NCI-H2196 (cell line): ENCODE data around the gene GAB1.

Experiments
- DNase-seq: peaks from one replicate; lab custom pipeline; 2025; ENCODE audit not compliant: unreplicated experiment; lab: John Stamatoyannopoulos, UW

The GAB1 gene

DNA sequence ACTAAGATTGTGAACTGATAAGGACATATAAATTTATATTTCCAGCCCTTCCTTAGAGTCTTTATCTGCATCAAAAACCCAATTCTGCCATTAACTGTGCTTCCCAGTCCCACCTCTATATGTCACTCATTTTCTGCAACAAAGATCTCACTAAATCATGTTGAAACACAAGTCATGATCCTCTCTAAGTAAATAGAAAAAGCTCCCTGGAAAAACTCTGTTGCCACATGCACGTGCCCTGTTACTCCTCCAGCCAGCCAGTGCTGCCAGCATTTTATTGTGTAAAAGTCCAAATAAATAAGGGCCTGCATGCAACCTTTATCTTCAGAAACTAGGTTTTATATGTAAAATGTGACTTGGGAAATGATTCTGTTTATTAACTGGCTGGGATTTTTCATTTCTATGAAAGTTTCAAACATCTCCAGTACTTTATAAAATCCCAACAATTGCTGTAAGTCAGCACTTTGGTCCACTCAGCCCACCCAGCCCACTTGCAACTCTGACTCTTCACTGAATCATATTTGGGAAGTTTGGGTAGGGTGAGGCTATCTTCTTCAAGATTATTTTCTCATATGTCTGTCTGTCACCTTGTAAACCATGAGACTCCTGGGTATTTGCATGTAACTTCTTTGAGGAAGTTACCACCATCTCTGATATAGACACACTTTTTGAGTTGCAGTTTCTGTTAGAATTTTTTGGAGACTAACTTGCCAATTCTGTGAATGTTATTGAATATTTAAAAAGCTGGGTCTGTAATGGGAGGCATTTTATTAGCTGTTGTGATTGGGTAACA lies 136.9 kb downstream of the GAB1 start:
- DNase-seq: no peak

DNA sequence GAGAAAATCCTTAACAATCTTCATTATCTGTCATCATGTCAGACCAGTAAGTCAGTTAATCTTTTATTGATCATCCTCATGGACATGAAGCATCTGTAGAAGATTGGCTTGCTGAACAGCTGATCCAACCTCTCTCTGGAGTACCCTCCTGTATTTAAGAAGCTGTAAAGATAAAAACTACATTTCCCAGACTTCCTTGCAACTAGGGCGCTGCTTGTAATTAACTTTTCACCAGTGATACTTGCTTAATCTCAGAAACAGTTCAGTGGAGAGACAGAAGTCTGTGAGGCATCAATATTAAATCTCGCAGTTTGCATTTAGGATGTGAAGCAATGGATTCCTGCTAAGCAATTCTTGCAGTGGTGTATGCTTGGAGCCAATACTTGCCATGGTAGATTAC lies 140.8 kb downstream of the GAB1 start:
- no peak for DNase-seq

- DNase-seq: no peak
Observed at GRCh38 chr4:143481361-143481760, 144.7 kb downstream of the GAB1 start.

- no peak for DNase-seq
Observed at GRCh38 chr4:143482840-143483239, 146.2 kb downstream of the GAB1 start.

DNA sequence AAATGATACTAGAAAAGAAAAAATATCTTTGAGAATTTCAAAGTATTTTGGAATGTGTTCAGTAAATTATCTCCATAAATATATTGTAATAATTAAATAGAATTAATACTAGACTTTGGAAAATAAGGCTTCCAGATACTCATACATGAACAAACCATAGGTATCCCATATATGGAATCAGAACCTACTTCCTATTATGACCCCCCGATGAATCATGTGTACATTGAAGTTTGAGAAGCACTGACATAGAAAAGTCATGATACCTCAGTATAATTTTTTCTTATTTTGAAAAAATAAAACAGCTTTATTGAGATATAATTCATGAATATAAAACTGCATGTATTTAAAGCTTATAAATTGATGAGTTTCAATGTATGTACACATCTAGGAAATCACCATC lies 149.6 kb downstream of the GAB1 start:
- DNase-seq: no peak

DNA sequence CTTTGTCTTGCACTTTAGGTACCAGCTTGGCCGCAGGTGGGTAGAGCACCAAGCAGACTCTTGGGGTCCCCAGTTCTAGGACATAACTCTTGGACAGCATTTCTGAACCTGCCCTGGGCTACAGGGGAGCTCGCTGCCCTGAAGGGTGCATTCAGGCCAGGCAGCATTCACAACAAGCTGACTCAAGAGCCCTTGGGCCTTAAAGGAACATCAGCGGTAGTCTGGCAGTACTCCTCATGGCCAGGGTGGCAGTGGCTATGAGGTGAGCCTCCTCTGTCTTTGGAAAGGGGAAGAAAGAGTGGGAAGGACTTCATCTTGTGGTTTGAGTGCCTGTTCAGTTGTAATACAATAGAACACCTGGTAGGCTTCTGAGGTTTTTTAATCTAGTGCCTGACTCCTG lies 152.0 kb downstream of the GAB1 start:
- no peak for DNase-seq

GRCh38 chr4:143489106-143489505 lies 152.4 kb downstream of the GAB1 start:
- DNase-seq: no peak

DNA sequence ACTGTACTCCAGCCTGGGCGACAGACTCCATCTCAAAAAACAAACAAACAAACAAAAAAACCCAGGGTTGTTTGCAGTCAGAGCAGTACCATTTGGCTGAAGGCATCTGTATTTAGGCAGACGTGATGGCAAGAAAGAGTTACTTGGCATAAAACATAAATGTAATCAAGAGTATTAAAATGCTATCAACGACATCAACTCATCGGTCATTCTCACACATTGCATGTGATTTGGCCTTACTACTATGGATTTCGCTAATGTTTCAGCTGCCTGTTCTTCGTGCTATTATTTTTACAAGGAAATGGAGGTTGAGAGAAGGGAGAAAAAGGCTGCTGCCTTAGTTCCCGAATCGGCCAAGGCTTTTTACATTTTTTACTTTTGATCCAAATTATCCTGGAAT lies 161.3 kb downstream of the GAB1 start:
- DNase-seq: no peak

GRCh38 chr4:143502231-143502630 lies 165.6 kb downstream of the GAB1 start:
- no peak for DNase-seq

DNA sequence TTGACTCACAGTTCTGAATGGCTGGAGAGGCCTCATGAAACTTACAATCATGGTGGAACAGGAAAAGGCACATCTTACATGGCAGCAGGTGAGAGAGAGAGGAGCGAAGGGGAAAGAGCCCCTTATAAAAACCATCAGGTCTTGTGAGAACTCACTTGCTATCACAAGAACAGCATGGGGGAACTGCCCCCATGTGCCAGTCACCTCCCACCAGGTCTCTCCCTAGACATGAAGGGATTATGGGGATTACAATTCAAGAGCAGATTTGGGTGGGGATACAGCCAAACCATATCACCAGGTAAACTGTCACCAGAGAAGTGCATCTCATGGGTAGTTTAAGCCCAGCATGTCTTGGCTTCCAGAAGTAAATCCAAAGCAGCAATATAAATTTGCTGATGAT lies 169.4 kb downstream of the GAB1 start:
- no peak for DNase-seq

- DNase-seq: no peak
Observed at GRCh38 chr4:143511906-143512305, 175.2 kb downstream of the GAB1 start.

DNA sequence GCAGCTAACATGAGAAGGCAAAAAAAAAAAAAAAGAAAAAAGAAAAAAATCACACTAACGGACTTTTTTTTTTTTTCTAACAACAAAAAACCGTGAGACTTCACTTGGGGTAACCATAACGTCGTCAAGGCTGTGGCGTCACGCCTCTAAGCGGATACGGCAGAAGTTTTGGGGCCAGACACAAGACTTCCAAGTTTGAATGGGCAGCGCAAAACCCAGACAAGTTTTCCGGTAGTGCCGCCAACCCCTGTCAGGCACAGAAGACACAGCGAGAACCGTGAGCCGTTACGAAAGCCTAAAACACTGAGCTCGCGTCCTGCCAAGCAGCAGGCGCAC lies 176.3 kb downstream of the GAB1 start:
- no peak for DNase-seq

DNA sequence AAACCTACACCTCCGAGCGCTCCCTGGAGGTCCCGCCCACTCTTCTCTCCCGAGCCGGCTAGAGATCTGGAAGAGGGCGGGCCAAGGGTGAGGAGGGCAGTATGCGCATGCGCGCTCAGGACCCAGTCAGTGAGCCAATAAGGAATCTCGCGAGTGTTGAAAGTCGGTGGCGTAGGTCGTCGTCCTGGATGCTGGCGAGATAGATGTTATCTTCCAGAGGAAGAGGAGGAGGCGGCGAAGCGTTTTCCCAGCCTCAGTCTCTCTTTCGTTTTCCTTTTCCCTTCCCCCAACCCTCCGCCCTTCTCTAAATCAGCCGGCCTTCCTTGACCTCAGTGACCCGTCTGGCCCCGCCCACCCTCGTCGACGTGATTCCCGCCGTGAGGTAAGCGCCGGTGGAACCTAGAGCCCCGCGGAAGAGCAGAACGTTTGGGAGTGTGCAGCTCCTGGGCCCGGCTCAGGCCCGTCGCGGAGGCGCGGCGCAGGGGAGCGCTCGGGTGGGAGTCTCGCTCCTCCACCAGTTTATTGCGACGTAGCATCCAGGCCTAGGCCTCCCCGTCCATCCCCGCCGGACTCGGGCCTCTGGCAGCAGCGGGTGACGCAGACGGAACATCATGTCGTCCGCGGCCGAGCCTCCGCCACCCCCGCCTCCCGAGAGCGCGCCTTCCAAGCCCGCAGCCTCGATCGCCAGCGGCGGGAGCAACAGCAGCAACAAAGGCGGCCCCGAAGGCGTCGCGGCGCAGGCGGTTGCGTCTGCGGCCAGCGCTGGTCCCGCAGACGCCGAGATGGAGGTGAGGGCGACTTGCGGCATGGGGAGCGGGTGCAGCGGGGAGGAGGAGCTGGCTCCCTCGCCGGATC lies 176.9 kb downstream of the GAB1 start, which contains the start of gene SMARCA5:
SMARCA5 (plus strand) TSS at position 389 of the 855 bp plus-strand sequence; CDS start at position 612, 223 bp downstream.
- DNase-seq: peak; percentile 88

DNA sequence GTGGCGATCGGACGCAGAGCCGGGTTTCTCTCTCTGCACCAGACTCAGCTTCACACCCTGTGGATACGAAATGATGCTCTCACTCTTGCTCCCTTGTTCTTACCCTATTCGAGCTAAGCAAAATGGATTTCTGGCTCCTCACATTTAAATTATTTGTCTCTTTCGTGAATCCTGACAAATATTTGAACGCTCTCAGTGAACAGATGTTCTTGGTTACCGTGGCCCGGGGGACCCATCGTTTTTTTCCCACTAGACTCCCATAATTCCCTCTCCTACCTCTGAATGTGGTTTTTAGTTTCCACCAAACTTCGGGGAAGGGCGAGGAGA lies 177.5 kb downstream of the GAB1 start:
- DNase-seq: no peak

DNA sequence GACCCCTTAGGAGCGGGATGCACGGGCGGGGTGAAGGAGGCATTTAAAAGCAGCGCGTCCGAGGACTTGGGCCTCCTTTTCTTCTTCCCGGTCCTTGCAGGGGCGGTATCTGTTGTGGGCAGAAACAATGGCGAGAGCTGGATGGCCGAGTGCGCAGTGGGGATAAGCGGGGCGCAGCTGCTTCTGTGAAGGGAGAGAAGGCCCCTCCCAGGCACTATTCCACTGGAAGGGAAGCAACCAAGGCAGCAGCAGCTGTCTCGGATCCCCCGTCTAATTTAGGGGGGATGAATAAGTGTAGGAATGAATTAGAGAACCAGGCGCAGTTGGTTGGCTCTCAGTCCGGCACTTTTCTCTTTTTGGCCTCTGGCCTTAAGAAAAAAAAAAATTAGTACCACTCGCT lies 177.8 kb downstream of the GAB1 start:
- DNase-seq: no peak

GRCh38 chr4:143514901-143515300 lies 178.2 kb downstream of the GAB1 start:
- no peak for DNase-seq

DNA sequence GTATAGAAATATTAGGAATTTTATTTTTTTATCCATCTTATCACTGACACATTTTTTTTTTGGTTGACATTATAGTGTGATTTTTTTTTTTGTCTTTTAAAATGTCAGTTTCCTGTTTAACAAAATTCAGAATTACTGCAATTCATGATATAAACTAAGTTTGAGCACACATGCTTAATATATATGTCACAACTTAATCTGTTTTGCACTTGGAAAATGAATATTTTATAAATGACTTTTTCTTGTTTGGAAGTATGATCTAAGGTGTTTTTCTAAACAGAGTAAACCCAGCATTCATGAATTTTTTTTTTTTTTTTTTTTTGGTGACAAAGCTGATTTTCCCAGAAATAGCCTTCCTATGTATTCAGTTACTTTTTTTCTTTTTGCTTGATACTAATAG lies 179.2 kb downstream of the GAB1 start:
- no peak for DNase-seq

DNA sequence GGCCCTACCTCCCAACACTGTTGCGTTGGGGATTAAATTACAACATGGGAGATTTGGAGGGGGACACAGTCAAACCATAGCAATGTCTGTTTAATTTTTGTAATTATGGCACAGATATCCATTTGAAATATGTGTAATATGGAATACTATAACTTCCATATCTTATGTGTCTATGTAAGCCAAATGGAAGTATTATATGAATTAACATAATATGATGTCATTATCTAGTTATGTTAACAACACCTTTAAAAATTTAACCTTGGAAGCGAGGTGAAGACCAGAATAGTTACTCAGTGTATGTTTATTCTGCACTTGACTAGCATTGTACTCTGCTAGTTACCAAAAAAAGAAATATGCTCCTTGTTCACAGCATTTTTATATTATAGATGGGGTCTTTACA lies 181.1 kb downstream of the GAB1 start:
- DNase-seq: no peak
